GM12878 (cell line): ENCODE data around the gene IFNA17. TPM values are rescaled to one million over a fixed set of nuclear protein-coding genes. Genes with fewer than 3 reads are reported as not detected.
"Not testable (repeated sequence)": the region's sequence is repeated elsewhere in the genome, so short reads cannot be mapped to it uniquely, and the experiment has no call there.

ENCODE experiments used
- ATAC-seq: fragments of 200-7000 bp; cut with Tn5 transposase; 3 replicates; pipeline ENCODE4 v1.9.1; 2020; ENCODE audit warnings: mild to moderate bottlenecking, moderate library complexity
- BruUV-seq: library from RNA; stranded (reverse); fragments of 400-500 nt; replicated peaks from 2 replicates; lab custom pipeline; 2021; lab: Mats Ljungman, UMichigan
- CTCF ChIA-PET: fragments of 300-600 bp; sonication (Branson Sonifier 250); formaldehyde crosslinking; extraction: SDS; loops from one replicate; lab custom pipeline; 2021; ENCODE audit warnings: inconsistent platforms; lab: Yijun Ruan, JAX
- POLR2A ChIA-PET: fragments of 350-600 bp; formaldehyde crosslinking; extraction: SDS; loops from one replicate; lab custom pipeline; 2021; ENCODE audit warnings: inconsistent platforms; lab: Charles Lee
- RAD21 ChIA-PET: fragments of 300-600 bp; sonication (Branson Sonifier 250); formaldehyde crosslinking; loops from one replicate; lab custom pipeline; 2023; ENCODE audit warnings: antibody characterized with exemption; ENCODE audit not compliant: unreplicated experiment; lab: Charles Lee
- SMC1A ChIA-PET: fragments of 300-600 bp; sonication (Branson Sonifier 250); formaldehyde crosslinking; loops from one replicate; lab custom pipeline; 2023; ENCODE audit not compliant: unreplicated experiment, uncharacterized antibody; lab: Charles Lee
- DNase-seq: peaks from one replicate; pipeline ENCODE4 v3.0.0-alpha.2; 2011; ENCODE audit warnings: low read depth, low spot score
- FAIRE-seq: peaks from 3 replicates; lab custom pipeline; 2011; peaks lifted over from hg19 to GRCh38; lab: Jason Lieb, UNC
- H2AFZ ChIP-seq: 2 replicates; pipeline ENCODE4 v1.6.0; 2011; ENCODE audit warnings: low read depth, low read length, control low read depth; ENCODE audit not compliant: control insufficient read depth
- H3K27ac ChIP-seq: 2 replicates; pipeline ENCODE4 v1.5.1; 2011; ENCODE audit warnings: control low read depth; ENCODE audit not compliant: control insufficient read depth, insufficient read depth
- H3K27me3 ChIP-seq, 2 experiments: replicated peaks in 1 of 2; 2 replicates each; pipeline versions ENCODE4 v1.6.0 to v1.6.1; 2011; ENCODE audit warnings: low read length in 1 of 2; ENCODE audit not compliant: control insufficient read depth in 2 of 2, insufficient read depth in 2 of 2
- H3K36me3 ChIP-seq, 2 experiments: 2 replicates each; pipeline ENCODE4 v1.5.1; 2011; ENCODE audit warnings: low read length in 1 of 2; ENCODE audit not compliant: control insufficient read depth in 2 of 2, insufficient read depth in 2 of 2
- H3K4me1 ChIP-seq: 2 replicates; pipeline ENCODE4 v1.6.1; 2011; ENCODE audit warnings: mild to moderate bottlenecking, low read length, moderate library complexity, mixed read lengths; ENCODE audit not compliant: control insufficient read depth, insufficient read depth
- H3K4me2 ChIP-seq: 2 replicates; pipeline ENCODE4 v1.6.0; 2011; ENCODE audit warnings: control low read depth; ENCODE audit not compliant: control insufficient read depth, insufficient read depth
- H3K4me3 ChIP-seq: fragments of 200-600 bp; sonication (generic); 2 replicates; pipeline ENCODE4 v1.5.1; 2016
- H3K79me2 ChIP-seq: 2 replicates; pipeline ENCODE4 v1.6.0; 2011; ENCODE audit warnings: low read length; ENCODE audit not compliant: control insufficient read depth, insufficient read depth
- H3K9ac ChIP-seq: 2 replicates; pipeline ENCODE4 v1.8.0; 2011; ENCODE audit warnings: low read length, control low read depth, mixed read lengths; ENCODE audit not compliant: control insufficient read depth, insufficient read depth
- H3K9me3 ChIP-seq: replicated peaks from 3 replicates; pipeline ENCODE4 v1.5.1; 2011; ENCODE audit warnings: mild to moderate bottlenecking, low read length; ENCODE audit not compliant: control insufficient read depth, insufficient read depth
- H4K20me1 ChIP-seq: 2 replicates; pipeline ENCODE4 v1.6.0; 2011; ENCODE audit not compliant: control insufficient read depth, insufficient read depth
- CTCF ChIP-seq, 3 experiments: IDR thresholded peaks in 2 of 3; conservative IDR thresholded peaks in 1 of 3; 2 replicates each; pipeline ENCODE4 v1.5.1; 2011; ENCODE audit warnings: low read depth in 3 of 3, low read length in 3 of 3, mild to moderate bottlenecking in 3 of 3, control low read depth in 2 of 3, moderate library complexity in 2 of 3, inconsistent platforms in 1 of 3, mixed read lengths in 1 of 3; ENCODE audit not compliant: control insufficient read depth in 2 of 3, insufficient read depth in 1 of 3; ENCODE audit errors: extremely low read depth in 1 of 3
- RAD21 ChIP-seq: IDR thresholded peaks from 2 replicates; pipeline ENCODE4 v1.6.1; 2011; ENCODE audit warnings: mild to moderate bottlenecking, low read depth, low read length, moderate library complexity; ENCODE audit not compliant: insufficient read depth
- WGBS: methylation state at CpG from one replicate; pipeline ENCODE4 v1.1.6; 2016; ENCODE audit warnings: low lambda C conversion rate; ENCODE audit not compliant: insufficient replicate concordance, insufficient coverage; ENCODE audit errors: missing lambda C conversion rate; 5-methylcytosine and 5-hydroxymethylcytosine counted together
- in situ Hi-C: fragments of 300-500 bp; cut with MboI; formaldehyde crosslinking; loops from 9 replicates; pipeline ENCODE4 v1.14.3; 2018; ENCODE audit warnings: mixed read lengths
- intact Hi-C: fragments of 100-400 bp; cut with micrococcal nuclease; formaldehyde crosslinking; loops from one replicate; pipeline ENCODE4 v1.14.2; 2022; ENCODE audit not compliant: unreplicated experiment
- polyA plus RNA-seq, 11 experiments: library from polyadenylated mRNA; depleted of rRNA in 4 of 11; unstranded in 6 of 11; stranded (reverse) in 5 of 11; fragments of >200 nt; fragmentation: Nextera tagmentation in 4 of 11; fragmentation: Illumina TruSeq in 1 of 11; extraction: Ambion mirVana in 4 of 11; extraction: Trizol in 1 of 11; gene quantifications; 1 replicate in 1 of 11; 2 replicates in 10 of 11; pipeline versions ENCODE4 v1.2.1 to v1.2.3, GENCODE V29; 2011 to 2016; ENCODE audit warnings: inconsistent platforms in 2 of 11, missing spikeins in 2 of 11, low read depth in 1 of 11
- total RNA-seq, 4 experiments: library from RNA; depleted of rRNA in 3 of 4; stranded (reverse); fragments of >200 nt in 3 of 4; fragmentation: Illumina TruSeq in 1 of 4; extraction: Trizol in 1 of 4; gene quantifications; 2 replicates each; pipeline versions ENCODE4 v1.2.1 to v1.2.3, GENCODE V29; 2013 to 2021

Gene IFNA17
- total and polyA plus RNA-seq, 10 of the 15 experiments (the other 5 are each of a cell fraction or from before 2014, with no cell fraction given): not detected

- RAD21 ChIA-PET: interaction anchor here (0.6 to 1.3 kb wide), 8 partner anchors 9 to 249 kb away, joined by 3 to 9 read pairs (median 3); no protein-coding TSS in a partner anchor
Measured at GRCh38 chr9:21182810-21183736, 44.9 kb downstream of the IFNA17 start.

More at GRCh38 chr9:21182810-21183736, 44.9 kb downstream of the IFNA17 start:
- 22% methylated on average over 4 of the region's 4 CpGs for WGBS
- intact Hi-C loops, H3K4me3 ChIP-seq, BruUV-seq, H4K20me1 ChIP-seq, H3K36me3 ChIP-seq, FAIRE-seq, H3K79me2 ChIP-seq, H3K9me3 ChIP-seq, in situ Hi-C loops, H3K9ac ChIP-seq, H3K27ac ChIP-seq, POLR2A ChIA-PET, H2AFZ ChIP-seq, H3K27me3 ChIP-seq, H3K4me1 ChIP-seq, DNase-seq, H3K4me2 ChIP-seq: not testable (repeated sequence)
- SMC1A ChIA-PET: interaction anchor here (0.6 to 1.9 kb wide), 16 partner anchors 9 to 1259 kb away, joined by 3 to 6 read pairs (median 4); no protein-coding TSS in a partner anchor
- CTCF ChIA-PET: interaction anchor here (0.6 to 3.4 kb wide), 31 partner anchors 9 to 825 kb away, joined by 3 to 28 read pairs (median 4); partner anchors contain the start of gene IFNA21
- TF ChIP-seq CTCF (IDR thresholded peaks at IDR 0.05 in 2 of 3, conservative IDR thresholded peaks at IDR 0.05 in 1 of 3; ENCODE audit: control insufficient read depth in 2 of 3, extremely low read depth in 1 of 3, insufficient read depth in 1 of 3, low read depth in 3 of 3, low read length in 3 of 3): peak; percentile 57 to 70 (median 57)
- TF ChIP-seq RAD21: peak; percentile 49; the same call in 1 of the 2 replicates
- ATAC-seq: peak; percentile 98

Other genes with a start within 250 kb of the IFNA17 start
Only the 7 nearest of the 16 such genes appear.
- not detected in 2 replicates for gene IFNA21, start 61.6 kb downstream of the IFNA17 start, total RNA-seq (2014; rRNA removed)
- not detected in 2 replicates for gene IFNA21, start 61.6 kb downstream of the IFNA17 start, total RNA-seq (2014; rRNA removed; fragmentation: Illumina TruSeq; extraction: Trizol)
- gene IFNA21, start 61.6 kb downstream of the IFNA17 start, total RNA-seq (2021): not detected in 2 replicates
- gene IFNA21, start 61.6 kb downstream of the IFNA17 start, polyA plus RNA-seq (2011; rRNA removed): not detected in 2 replicates
- not detected in 2 replicates for gene IFNA21, start 61.6 kb downstream of the IFNA17 start, polyA plus RNA-seq (2014; fragmentation: Illumina TruSeq; extraction: Trizol)
- not detected for gene IFNA21, start 61.6 kb downstream of the IFNA17 start, polyA plus RNA-seq (2014; fragmentation: Nextera tagmentation; extraction: Ambion mirVana)
- not detected in 2 replicates for gene IFNA21, start 61.6 kb downstream of the IFNA17 start, polyA plus RNA-seq (2014; rRNA removed)
- not detected for gene IFNA21, start 61.6 kb downstream of the IFNA17 start, polyA plus RNA-seq (2016; fragmentation: Nextera tagmentation; extraction: Ambion mirVana)
- gene IFNA4, start 40.6 kb downstream of the IFNA17 start, total RNA-seq (2014; rRNA removed): not detected in 2 replicates
- gene IFNA4, start 40.6 kb downstream of the IFNA17 start, total RNA-seq (2014; rRNA removed; fragmentation: Illumina TruSeq; extraction: Trizol): not detected in 2 replicates
- not detected in 2 replicates for gene IFNA4, start 40.6 kb downstream of the IFNA17 start, total RNA-seq (2021)
- not detected in 2 replicates for gene IFNA4, start 40.6 kb downstream of the IFNA17 start, polyA plus RNA-seq (2011; rRNA removed)
- gene IFNA4, start 40.6 kb downstream of the IFNA17 start, polyA plus RNA-seq (2014; fragmentation: Illumina TruSeq; extraction: Trizol): 0.63 TPM in 1 of 2 replicates, not detected in the other
- gene IFNA4, start 40.6 kb downstream of the IFNA17 start, polyA plus RNA-seq (2014; fragmentation: Nextera tagmentation; extraction: Ambion mirVana): not detected
- not detected in 2 replicates for gene IFNA4, start 40.6 kb downstream of the IFNA17 start, polyA plus RNA-seq (2014; rRNA removed)
- not detected for gene IFNA4, start 40.6 kb downstream of the IFNA17 start, polyA plus RNA-seq (2016; fragmentation: Nextera tagmentation; extraction: Ambion mirVana)
- gene IFNA7, start 26.0 kb downstream of the IFNA17 start, total RNA-seq (2014; rRNA removed): not detected in 2 replicates
- not detected in 2 replicates for gene IFNA7, start 26.0 kb downstream of the IFNA17 start, total RNA-seq (2014; rRNA removed; fragmentation: Illumina TruSeq; extraction: Trizol)
- not detected in 2 replicates for gene IFNA7, start 26.0 kb downstream of the IFNA17 start, total RNA-seq (2021)
- not detected in 2 replicates for gene IFNA7, start 26.0 kb downstream of the IFNA17 start, polyA plus RNA-seq (2011; rRNA removed)
- gene IFNA7, start 26.0 kb downstream of the IFNA17 start, polyA plus RNA-seq (2014; fragmentation: Illumina TruSeq; extraction: Trizol): not detected in 2 replicates
- gene IFNA7, start 26.0 kb downstream of the IFNA17 start, polyA plus RNA-seq (2014; fragmentation: Nextera tagmentation; extraction: Ambion mirVana): not detected
- gene IFNA7, start 26.0 kb downstream of the IFNA17 start, polyA plus RNA-seq (2014; rRNA removed): not detected in 2 replicates
- not detected for gene IFNA7, start 26.0 kb downstream of the IFNA17 start, polyA plus RNA-seq (2016; fragmentation: Nextera tagmentation; extraction: Ambion mirVana)
- not detected in 2 replicates for gene IFNA10, start 21.1 kb downstream of the IFNA17 start, total RNA-seq (2014; rRNA removed)
- gene IFNA10, start 21.1 kb downstream of the IFNA17 start, total RNA-seq (2014; rRNA removed; fragmentation: Illumina TruSeq; extraction: Trizol): not detected in 2 replicates
- gene IFNA10, start 21.1 kb downstream of the IFNA17 start, total RNA-seq (2021): not detected in 2 replicates
- not detected in 2 replicates for gene IFNA10, start 21.1 kb downstream of the IFNA17 start, polyA plus RNA-seq (2011; rRNA removed)
- gene IFNA10, start 21.1 kb downstream of the IFNA17 start, polyA plus RNA-seq (2014; fragmentation: Illumina TruSeq; extraction: Trizol): not detected in 2 replicates
- gene IFNA10, start 21.1 kb downstream of the IFNA17 start, polyA plus RNA-seq (2014; fragmentation: Nextera tagmentation; extraction: Ambion mirVana): not detected
- not detected in 2 replicates for gene IFNA10, start 21.1 kb downstream of the IFNA17 start, polyA plus RNA-seq (2014; rRNA removed)
- gene IFNA10, start 21.1 kb downstream of the IFNA17 start, polyA plus RNA-seq (2016; fragmentation: Nextera tagmentation; extraction: Ambion mirVana): not detected
- gene IFNA16, start 10.9 kb downstream of the IFNA17 start, total RNA-seq (2014; rRNA removed): not detected in 2 replicates
- gene IFNA16, start 10.9 kb downstream of the IFNA17 start, total RNA-seq (2014; rRNA removed; fragmentation: Illumina TruSeq; extraction: Trizol): not detected in 2 replicates
- not detected in 2 replicates for gene IFNA16, start 10.9 kb downstream of the IFNA17 start, total RNA-seq (2021)
- not detected in 2 replicates for gene IFNA16, start 10.9 kb downstream of the IFNA17 start, polyA plus RNA-seq (2011; rRNA removed)
- not detected in 2 replicates for gene IFNA16, start 10.9 kb downstream of the IFNA17 start, polyA plus RNA-seq (2014; fragmentation: Illumina TruSeq; extraction: Trizol)
- not detected for gene IFNA16, start 10.9 kb downstream of the IFNA17 start, polyA plus RNA-seq (2014; fragmentation: Nextera tagmentation; extraction: Ambion mirVana)
- gene IFNA16, start 10.9 kb downstream of the IFNA17 start, polyA plus RNA-seq (2014; rRNA removed): not detected in 2 replicates
- gene IFNA16, start 10.9 kb downstream of the IFNA17 start, polyA plus RNA-seq (2016; fragmentation: Nextera tagmentation; extraction: Ambion mirVana): not detected
- not detected in 2 replicates for gene IFNA14, start 11.8 kb upstream of the IFNA17 start, total RNA-seq (2014; rRNA removed)
- gene IFNA14, start 11.8 kb upstream of the IFNA17 start, total RNA-seq (2014; rRNA removed; fragmentation: Illumina TruSeq; extraction: Trizol): not detected in 2 replicates
- gene IFNA14, start 11.8 kb upstream of the IFNA17 start, total RNA-seq (2021): not detected in 2 replicates
- gene IFNA14, start 11.8 kb upstream of the IFNA17 start, polyA plus RNA-seq (2011; rRNA removed): not detected in 2 replicates
- not detected in 2 replicates for gene IFNA14, start 11.8 kb upstream of the IFNA17 start, polyA plus RNA-seq (2014; fragmentation: Illumina TruSeq; extraction: Trizol)
- gene IFNA14, start 11.8 kb upstream of the IFNA17 start, polyA plus RNA-seq (2014; fragmentation: Nextera tagmentation; extraction: Ambion mirVana): not detected
- not detected in 2 replicates for gene IFNA14, start 11.8 kb upstream of the IFNA17 start, polyA plus RNA-seq (2014; rRNA removed)
- not detected for gene IFNA14, start 11.8 kb upstream of the IFNA17 start, polyA plus RNA-seq (2016; fragmentation: Nextera tagmentation; extraction: Ambion mirVana)
- not detected in 2 replicates for gene IFNA5, start 77.1 kb upstream of the IFNA17 start, total RNA-seq (2014; rRNA removed)
- gene IFNA5, start 77.1 kb upstream of the IFNA17 start, total RNA-seq (2014; rRNA removed; fragmentation: Illumina TruSeq; extraction: Trizol): not detected in 2 replicates
- not detected in 2 replicates for gene IFNA5, start 77.1 kb upstream of the IFNA17 start, total RNA-seq (2021)
- not detected in 2 replicates for gene IFNA5, start 77.1 kb upstream of the IFNA17 start, polyA plus RNA-seq (2011; rRNA removed)
- not detected in 2 replicates for gene IFNA5, start 77.1 kb upstream of the IFNA17 start, polyA plus RNA-seq (2014; fragmentation: Illumina TruSeq; extraction: Trizol)
- gene IFNA5, start 77.1 kb upstream of the IFNA17 start, polyA plus RNA-seq (2014; fragmentation: Nextera tagmentation; extraction: Ambion mirVana): not detected
- gene IFNA5, start 77.1 kb upstream of the IFNA17 start, polyA plus RNA-seq (2014; rRNA removed): not detected in 2 replicates
- gene IFNA5, start 77.1 kb upstream of the IFNA17 start, polyA plus RNA-seq (2016; fragmentation: Nextera tagmentation; extraction: Ambion mirVana): not detected